Common myeloid progenitor, CD34-positive (primary cell): ENCODE results near the gene LILRB5.
"Not testable (repeated sequence)": the region's sequence is repeated elsewhere in the genome, so short reads cannot be mapped to it uniquely, and the experiment has no call there.

Experiments used
- CTCF ChIA-PET: fragments of 350-600 bp; sonication (Branson Sonifier 250); formaldehyde crosslinking; loops from one replicate; lab custom pipeline; 2021; ENCODE audit warnings: antibody characterized with exemption; lab: Charles Lee
- POLR2A ChIA-PET: fragments of 350-600 bp; sonication (Branson Sonifier 250); formaldehyde crosslinking; loops from one replicate; lab custom pipeline; 2021; ENCODE audit warnings: antibody characterized with exemption; lab: Charles Lee
- DNase-seq, 3 donors: peaks; one replicate each; pipeline versions ENCODE4 v3.0.0 to v3.0.0-alpha.2; 2013
- H3K27ac ChIP-seq, 2 experiments: 1 replicate in 1 of 2; 2 replicates in 1 of 2; pipeline ENCODE4 v1.7.0; 2013; ENCODE audit warnings: inconsistent platforms in 2 of 2, low read length in 2 of 2, mild to moderate bottlenecking in 2 of 2, low read depth in 1 of 2, moderate library complexity in 1 of 2; ENCODE audit not compliant: severe bottlenecking in 2 of 2, insufficient read depth in 1 of 2, poor library complexity in 1 of 2
- H3K27me3 ChIP-seq, 5 experiments: replicated peaks in 2 of 5; 1 replicate in 3 of 5; 2 replicates in 2 of 5; pipeline versions ENCODE4 v1.6.1 to v1.7.0; 2013; ENCODE audit warnings: low read length in 4 of 5, mild to moderate bottlenecking in 2 of 5, moderate library complexity in 2 of 5, inconsistent platforms in 1 of 5; ENCODE audit not compliant: insufficient read depth in 5 of 5, control insufficient read depth in 4 of 5
- H3K36me3 ChIP-seq, 4 experiments: 1 replicate in 2 of 4; 2 replicates in 2 of 4; pipeline versions ENCODE4 v1.6.1 to v1.7.0; 2013; ENCODE audit warnings: low read length in 3 of 4, control low read depth in 1 of 4, mild to moderate bottlenecking in 1 of 4; ENCODE audit not compliant: control insufficient read depth in 4 of 4, insufficient read depth in 4 of 4
- H3K4me1 ChIP-seq, 4 experiments: 1 replicate in 3 of 4; 2 replicates in 1 of 4; pipeline versions ENCODE4 v1.6.1 to v1.7.1; 2013; ENCODE audit warnings: low read length in 3 of 4, mild to moderate bottlenecking in 3 of 4, control low read depth in 1 of 4, inconsistent platforms in 1 of 4, moderate library complexity in 1 of 4; ENCODE audit not compliant: control insufficient read depth in 4 of 4, insufficient read depth in 4 of 4; ENCODE audit errors: control extremely low read depth in 1 of 4
- H3K4me3 ChIP-seq, 7 experiments: 1 replicate in 4 of 7; 2 replicates in 3 of 7; pipeline versions ENCODE4 v1.5.1 to v1.7.0; 2013; ENCODE audit warnings: mild to moderate bottlenecking in 7 of 7, low read length in 6 of 7, moderate library complexity in 6 of 7, inconsistent platforms in 2 of 7, low read depth in 2 of 7, control low read depth in 1 of 7; ENCODE audit not compliant: insufficient read depth in 4 of 7, control insufficient read depth in 1 of 7; ENCODE audit errors: extremely low read depth in 1 of 7
- H3K9me3 ChIP-seq, 5 experiments: 1 replicate in 4 of 5; 2 replicates in 1 of 5; pipeline versions ENCODE4 v1.6.1 to v1.7.1; 2013; ENCODE audit warnings: low read length in 4 of 5, mild to moderate bottlenecking in 2 of 5, inconsistent platforms in 1 of 5, low read depth in 1 of 5, moderate library complexity in 1 of 5; ENCODE audit not compliant: control insufficient read depth in 4 of 5, insufficient read depth in 2 of 5; ENCODE audit errors: control extremely low read depth in 1 of 5
- WGBS: methylation state at CpG from one replicate; pipeline ENCODE4 v1.1.5; 2013; ENCODE audit not compliant: insufficient coverage; 5-methylcytosine and 5-hydroxymethylcytosine counted together

The LILRB5 gene

GRCh38 chr19:54218259-54218658, 38.8 kb downstream of the LILRB5 start:
- ChIA-PET CTCF (interaction anchor here (1.2 kb wide), 1 partner anchor 14 kb away, joined by 3 read pairs; no protein-coding TSS in a partner anchor), POLR2A (no interaction called here)
- no peak overlapping the region for H3K4me3 ChIP-seq
- no peak overlapping the region for H3K27ac ChIP-seq
- no peaks in the 10 kb centered on the region for H3K27me3 ChIP-seq
- peaks cover 0 to 5% (median 2%) of the 10 kb centered on the region in 4 experiments for H3K4me1 ChIP-seq
- H3K9me3 ChIP-seq, result no peaks in the 10 kb centered on the region
- 99% methylated on average over 8 of the region's 8 CpGs for WGBS
- peaks cover 0 to 8% (median 0%) of the 10 kb centered on the region in 4 experiments for H3K36me3 ChIP-seq
- no peak for DNase-seq

- 90% methylated on average over 5 of the region's 20 CpGs for WGBS
- H3K27ac ChIP-seq, H3K4me1 ChIP-seq, H3K27me3 ChIP-seq, POLR2A ChIA-PET, H3K4me3 ChIP-seq, H3K9me3 ChIP-seq, H3K36me3 ChIP-seq, DNase-seq: not testable (repeated sequence)
- CTCF ChIA-PET, result interaction anchor here (1.2 kb wide), 1 partner anchor 15 kb away, joined by 3 read pairs; no protein-coding TSS in a partner anchor
Measured at GRCh38 chr19:54217517-54218247, 39.4 kb downstream of the LILRB5 start.

- CTCF ChIA-PET, result interaction anchor here (1.4 kb wide), 1 partner anchor 15 kb away, joined by 4 read pairs; no protein-coding TSS in a partner anchor
- POLR2A ChIA-PET, result interaction anchor here (0.8 kb wide), 1 partner anchor 11 kb away, joined by 3 read pairs; no protein-coding TSS in a partner anchor
- H3K4me1 ChIP-seq, result peaks cover 0 to 14% (median 4%) of the 10 kb centered on the region in 4 experiments
- H3K4me3 ChIP-seq, result no peak overlapping the region
- 93% methylated on average over 5 of the region's 9 CpGs for WGBS
- H3K27ac ChIP-seq, result no peak overlapping the region
- no peak for DNase-seq
- no peaks in the 10 kb centered on the region for H3K27me3 ChIP-seq
- H3K36me3 ChIP-seq, result peaks cover 0 to 8% (median 0%) of the 10 kb centered on the region in 4 experiments
- H3K9me3 ChIP-seq, result no peaks in the 10 kb centered on the region
Measured at GRCh38 chr19:54216869-54217268, 40.2 kb downstream of the LILRB5 start.

GRCh38 chr19:54214734-54215133, 42.3 kb downstream of the LILRB5 start:
- H3K4me3 ChIP-seq, DNase-seq, H3K9me3 ChIP-seq, H3K36me3 ChIP-seq, H3K27me3 ChIP-seq, CTCF ChIA-PET, POLR2A ChIA-PET, H3K27ac ChIP-seq: not testable (repeated sequence)
- peaks cover 10 to 31% (median 21%) of the 10 kb centered on the region in 4 experiments for H3K4me1 ChIP-seq
- no CpG with 5 or more reads among the region's 19 CpGs for WGBS

- H3K27me3 ChIP-seq, H3K4me3 ChIP-seq, H3K36me3 ChIP-seq, H3K27ac ChIP-seq, H3K9me3 ChIP-seq, CTCF ChIA-PET, POLR2A ChIA-PET, DNase-seq: not testable (repeated sequence)
- peaks cover 10 to 36% (median 26%) of the 10 kb centered on the region in 4 experiments for H3K4me1 ChIP-seq
- WGBS, result no CpG with 5 or more reads among the region's 5 CpGs
Measured at GRCh38 chr19:54214217-54214616, 42.9 kb downstream of the LILRB5 start.

GRCh38 chr19:54211235-54211634, 45.8 kb downstream of the LILRB5 start:
- CTCF ChIA-PET, result interaction anchor here (1.1 to 3.3 kb wide), 9 partner anchors 11 to 55 kb away, joined by 3 to 18 read pairs (median 7); partner anchors contain the start of genes MBOAT7 and RPS9
- DNase-seq, result no peak
- Histone ChIP-seq H3K36me3 (peaks cover 0 to 14% (median 7%) of the 10 kb centered on the region in 4 experiments), H3K4me3 (peak overlapping the region in 1 of 7 experiments; percentile 61), H3K9me3 (no peaks in the 10 kb centered on the region), H3K27me3 (no peaks in the 10 kb centered on the region), H3K27ac (peak overlapping the region; percentile 12 to 36), H3K4me1 (peaks cover 15 to 66% (median 54%) of the 10 kb centered on the region in 4 experiments)
- 83% methylated on average over 11 of the region's 12 CpGs for WGBS
- POLR2A ChIA-PET, result interaction anchor here (1.6 to 5.2 kb wide), 3 partner anchors 11 to 22 kb away, joined by 3 to 95 read pairs (median 33); partner anchors contain the start of genes LILRB3, MBOAT7, RPS9 and TSEN34
